Measurements from ENCODE around the gene ELMO1.

DNA sequence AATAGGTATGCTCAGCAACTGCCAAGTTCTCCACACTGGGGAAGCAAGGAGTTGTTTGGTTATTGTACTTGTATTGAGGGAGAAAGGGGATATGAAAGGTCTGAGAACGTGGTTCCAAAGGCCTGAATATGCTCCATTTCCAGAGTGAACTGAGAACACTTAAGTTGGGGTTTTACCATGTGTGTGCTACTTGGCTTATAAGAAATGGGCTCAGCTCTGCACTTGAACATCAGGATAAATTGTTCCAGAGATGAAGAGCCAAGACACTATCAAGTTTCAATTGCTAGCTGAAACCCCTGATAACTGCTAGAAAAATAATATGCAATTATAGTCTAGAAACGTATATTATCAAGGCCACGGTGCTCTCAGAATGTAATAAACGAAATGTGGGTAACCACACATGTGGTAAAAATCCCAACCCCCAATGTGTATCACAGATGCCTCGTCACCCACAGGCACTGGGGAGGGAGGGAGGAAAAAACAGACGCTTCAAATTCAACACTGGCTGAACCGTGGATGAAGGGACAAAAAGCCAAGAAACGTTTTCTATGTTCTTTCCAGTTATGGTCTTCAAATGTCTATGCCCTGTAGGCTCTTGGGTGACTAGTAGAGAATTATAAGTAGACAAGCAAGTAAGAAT is 16.3 kb downstream of the ELMO1 start:
- no peak for TF ChIP-seq POLR2A (IDR thresholded peaks at IDR 0.05)
- TF ChIP-seq, protein P1, sequence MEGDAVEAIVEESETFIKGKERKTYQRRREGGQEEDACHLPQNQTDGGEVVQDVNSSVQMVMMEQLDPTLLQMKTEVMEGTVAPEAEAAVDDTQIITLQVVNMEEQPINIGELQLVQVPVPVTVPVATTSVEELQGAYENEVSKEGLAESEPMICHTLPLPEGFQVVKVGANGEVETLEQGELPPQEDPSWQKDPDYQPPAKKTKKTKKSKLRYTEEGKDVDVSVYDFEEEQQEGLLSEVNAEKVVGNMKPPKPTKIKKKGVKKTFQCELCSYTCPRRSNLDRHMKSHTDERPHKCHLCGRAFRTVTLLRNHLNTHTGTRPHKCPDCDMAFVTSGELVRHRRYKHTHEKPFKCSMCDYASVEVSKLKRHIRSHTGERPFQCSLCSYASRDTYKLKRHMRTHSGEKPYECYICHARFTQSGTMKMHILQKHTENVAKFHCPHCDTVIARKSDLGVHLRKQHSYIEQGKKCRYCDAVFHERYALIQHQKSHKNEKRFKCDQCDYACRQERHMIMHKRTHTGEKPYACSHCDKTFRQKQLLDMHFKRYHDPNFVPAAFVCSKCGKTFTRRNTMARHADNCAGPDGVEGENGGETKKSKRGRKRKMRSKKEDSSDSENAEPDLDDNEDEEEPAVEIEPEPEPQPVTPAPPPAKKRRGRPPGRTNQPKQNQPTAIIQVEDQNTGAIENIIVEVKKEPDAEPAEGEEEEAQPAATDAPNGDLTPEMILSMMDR (IDR thresholded peaks at IDR 0.05), result no peak

All from lower leg skin (tissue), 3 donors.